DMS153 (cell line): ENCODE data around the gene SETBP1.
"Not testable (repeated sequence)": the region's sequence is repeated elsewhere in the genome, so short reads cannot be mapped to it uniquely, and the experiment has no call there.

ENCODE experiments used
- DNase-seq: peaks from one replicate; lab custom pipeline; 2025; lab: John Stamatoyannopoulos, UW

The SETBP1 gene

GRCh38 chr18:44704135-44704789, 23.6 kb downstream of the SETBP1 start:
- DNase-seq: no peak

- no peak for DNase-seq
Observed at GRCh38 chr18:44705075-44705675, 24.5 kb downstream of the SETBP1 start.

DNA sequence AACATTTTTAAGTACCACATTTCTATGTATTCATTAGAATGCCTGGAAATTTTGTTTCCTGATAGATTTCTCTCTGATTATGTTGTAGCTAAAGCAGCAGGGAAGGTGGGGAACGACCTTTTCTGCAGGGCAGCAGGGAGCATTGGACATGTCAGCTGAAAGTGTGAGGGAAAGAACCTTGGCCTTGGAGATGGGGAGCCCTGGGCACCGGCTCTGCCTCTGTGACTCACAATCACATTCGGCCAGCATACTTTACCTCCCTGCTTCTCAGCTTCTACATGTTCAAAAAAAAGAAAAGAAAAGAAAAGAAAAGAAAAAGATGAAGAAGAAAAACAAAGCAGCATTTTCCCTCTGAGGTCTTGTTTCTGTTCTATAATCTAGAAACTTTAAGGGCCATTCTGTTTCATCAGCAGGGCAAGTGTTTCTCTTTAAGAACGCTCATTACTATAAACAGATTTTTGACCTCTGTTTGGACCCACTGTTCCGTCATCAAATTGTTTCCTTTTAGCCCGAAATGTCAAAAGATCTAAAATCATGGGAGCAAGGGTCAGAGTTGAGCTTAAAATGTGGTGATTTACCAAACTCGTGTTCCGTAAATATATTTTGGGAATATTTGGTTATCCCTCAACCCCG, 27.9 kb downstream of the SETBP1 start:
- no peak for DNase-seq

- no peak for DNase-seq
Observed at GRCh38 chr18:44709307-44710126, 28.8 kb downstream of the SETBP1 start.

DNA sequence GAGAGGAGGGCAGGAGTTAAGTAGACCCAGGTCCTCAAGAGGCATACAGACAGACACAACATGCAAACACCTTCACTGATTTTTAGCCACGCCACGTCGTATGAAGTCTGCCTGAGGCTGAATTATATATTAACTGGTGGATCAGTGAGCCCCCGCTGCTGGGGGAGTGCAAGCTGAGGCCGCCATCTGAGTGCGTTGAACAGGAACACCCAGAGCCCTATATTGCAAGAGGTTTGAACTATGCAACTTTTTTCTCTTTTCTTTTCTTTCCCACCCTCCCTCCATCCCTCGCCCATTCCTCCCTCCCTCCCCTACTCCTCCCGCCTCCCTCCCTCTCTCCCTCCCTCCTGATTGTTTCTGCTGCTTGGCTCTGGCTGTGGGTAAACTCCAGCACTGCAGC, 30.2 kb downstream of the SETBP1 start:
- DNase-seq: no peak

DNA sequence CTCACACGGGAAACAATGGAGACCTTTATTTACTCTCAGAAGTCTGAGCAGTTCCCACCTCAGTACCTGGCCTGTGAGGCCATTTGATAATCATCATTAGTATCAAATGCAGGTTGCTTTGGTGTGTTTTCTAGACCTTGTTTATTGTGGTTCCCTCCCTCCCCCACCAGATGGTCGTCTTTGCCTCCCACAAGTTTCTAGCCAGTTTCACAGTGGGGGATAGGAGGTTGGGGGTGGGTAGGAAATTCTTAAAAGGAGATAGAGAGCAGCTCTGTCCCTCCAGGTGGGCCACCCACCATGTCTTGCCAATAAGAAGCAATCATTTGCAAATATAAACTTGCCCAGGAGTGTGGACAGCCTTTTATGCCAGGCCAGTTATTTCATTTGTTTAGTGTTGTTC, 31.3 kb downstream of the SETBP1 start:
- no peak for DNase-seq

DNA sequence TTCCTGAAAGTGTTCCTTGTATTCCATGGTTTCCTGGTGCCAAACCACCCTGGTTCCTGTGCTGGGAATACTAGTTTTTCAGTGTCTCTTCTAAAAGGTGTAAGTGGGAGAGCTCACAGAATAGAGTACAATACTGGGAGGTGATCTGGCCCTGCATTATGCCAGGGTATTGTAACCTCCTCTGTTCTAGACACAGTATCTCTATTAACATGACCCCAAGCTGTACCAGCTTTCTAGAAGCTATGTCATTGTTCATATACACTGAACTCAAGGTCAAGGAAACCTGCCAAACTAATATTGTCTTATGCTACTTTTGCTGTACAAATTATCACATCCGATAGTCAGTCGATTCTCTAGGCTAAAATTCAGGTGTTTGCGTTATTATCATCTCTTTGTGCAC, 32.7 kb downstream of the SETBP1 start:
- no peak for DNase-seq

- DNase-seq: no peak
Observed at GRCh38 chr18:44714376-44714775, 33.7 kb downstream of the SETBP1 start.

DNA sequence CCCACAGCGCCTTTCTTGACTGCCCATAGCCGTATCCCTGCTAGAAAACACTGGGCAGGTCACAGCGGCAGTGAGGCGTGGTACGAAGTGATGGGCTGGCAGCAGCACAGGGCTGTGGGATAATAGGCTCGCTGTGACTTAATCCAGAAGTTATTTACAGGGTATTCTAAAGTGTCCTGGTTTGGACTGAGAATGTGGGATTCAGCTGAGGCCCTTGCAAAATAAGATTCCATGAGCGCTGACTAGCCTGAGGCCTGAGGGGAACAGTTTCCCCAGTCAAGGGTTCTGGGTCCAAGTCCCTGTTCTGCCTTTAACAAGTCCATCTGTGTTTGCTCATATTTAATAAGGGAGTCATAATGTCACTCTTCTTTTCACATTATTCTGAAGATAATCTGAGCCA, 34.6 kb downstream of the SETBP1 start:
- DNase-seq: no peak

- peak; percentile 52 for DNase-seq
Observed at GRCh38 chr18:44715842-44716241, 35.2 kb downstream of the SETBP1 start.

DNA sequence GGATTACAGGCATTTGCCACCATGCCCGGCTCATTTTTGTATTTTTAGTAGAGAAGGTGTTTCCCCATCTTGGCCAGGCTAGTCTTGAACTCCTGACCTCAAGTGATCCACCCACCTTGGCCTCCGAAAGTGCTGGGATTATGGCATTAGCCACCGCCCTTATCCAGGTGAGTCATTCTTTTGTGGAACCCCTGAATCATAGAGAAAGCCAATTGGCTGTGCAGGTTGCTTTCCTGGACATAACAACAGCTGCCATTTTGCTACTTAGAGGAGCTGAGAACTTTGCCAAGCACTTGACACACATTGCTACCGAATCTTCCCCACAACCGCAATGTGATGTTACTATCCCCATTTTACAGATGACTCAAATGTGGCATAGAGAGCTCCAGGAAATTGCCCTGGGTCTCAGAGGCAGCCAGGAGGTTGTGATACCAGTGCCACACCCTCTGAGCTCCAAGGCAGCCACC, 36.0 kb downstream of the SETBP1 start:
- DNase-seq: no peak

GRCh38 chr18:44719519-44720060, 38.9 kb downstream of the SETBP1 start:
- DNase-seq: no peak

GRCh38 chr18:44721748-44722147, 41.1 kb downstream of the SETBP1 start:
- not testable (repeated sequence) for DNase-seq

GRCh38 chr18:44723411-44723810, 42.7 kb downstream of the SETBP1 start:
- no peak for DNase-seq

- no peak for DNase-seq
Observed at GRCh38 chr18:44724105-44724778, 43.6 kb downstream of the SETBP1 start.

GRCh38 chr18:44725300-44726058, 44.8 kb downstream of the SETBP1 start:
- no peak for DNase-seq

- no peak for DNase-seq
Observed at GRCh38 chr18:44726059-44726421, 45.4 kb downstream of the SETBP1 start.

GRCh38 chr18:44727291-44727690, 46.6 kb downstream of the SETBP1 start:
- no peak for DNase-seq

GRCh38 chr18:44729631-44730101, 49.0 kb downstream of the SETBP1 start:
- no peak for DNase-seq

DNA sequence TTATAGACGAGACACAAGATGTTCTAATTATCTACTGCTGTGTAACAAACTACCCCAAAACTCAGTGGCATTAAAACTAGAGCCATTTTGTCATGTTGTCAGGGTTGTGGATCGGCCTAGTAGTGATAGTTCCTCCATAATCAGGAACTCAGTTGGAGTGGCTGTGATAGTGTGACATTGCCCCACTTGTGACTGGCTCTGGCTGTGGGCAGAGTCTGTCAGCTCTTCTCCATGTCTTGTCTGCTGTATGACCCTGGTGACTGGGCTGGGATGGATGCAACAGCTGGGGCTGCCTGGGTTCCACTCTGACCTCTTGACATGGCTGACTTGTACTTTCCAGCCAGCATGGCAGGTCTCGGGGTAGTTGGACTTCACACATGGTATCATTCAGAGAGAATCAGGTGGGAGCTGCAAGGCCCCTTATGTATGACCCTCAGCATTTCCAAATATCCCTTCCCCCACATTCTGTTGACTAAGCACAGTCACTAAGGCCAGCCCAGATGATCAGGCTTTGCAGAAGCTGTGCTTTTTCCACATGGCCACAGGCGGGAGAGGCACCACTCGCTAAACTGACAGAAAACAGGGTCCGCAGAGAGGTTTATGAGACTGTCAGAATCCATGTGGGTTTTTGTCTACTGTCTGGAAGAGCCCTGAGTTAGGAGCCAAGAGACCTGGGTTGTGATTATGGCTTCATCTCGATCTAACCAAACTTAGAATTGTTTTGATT, 50.3 kb downstream of the SETBP1 start:
- DNase-seq: no peak
